HepG2 (cell line): ENCODE measurements around the gene LAP3. TPM values are rescaled to one million over a fixed set of nuclear protein-coding genes. Genes with fewer than 3 reads are reported as not detected.

Source experiments
- CERS6 ChIP-seq: sonication (generic); formaldehyde crosslinking; IDR thresholded peaks from 2 replicates; pipeline ENCODE4 v1.5.0; 2020; ENCODE audit warnings: missing genetic modification reagents
- CREM ChIP-seq, 2 experiments: sonication (generic) in 1 of 2; formaldehyde crosslinking in 1 of 2; IDR thresholded peaks; 2 replicates each; pipeline versions ENCODE4 v1.4.0 to v1.6.1; 2016 to 2020; ENCODE audit warnings: antibody characterized with exemption in 1 of 2, mild to moderate bottlenecking in 1 of 2, missing genetic modification reagents in 1 of 2
- DMAP1 ChIP-seq: IDR thresholded peaks from 2 replicates; pipeline ENCODE4 v1.6.1; 2016
- DPF2 ChIP-seq: sonication (generic); formaldehyde crosslinking; IDR thresholded peaks from 2 replicates; pipeline ENCODE4 v1.4.0; 2020; ENCODE audit warnings: mild to moderate bottlenecking, low read depth, missing genetic modification reagents, borderline replicate concordance
- ELF1 ChIP-seq: sonication (generic); formaldehyde crosslinking; IDR thresholded peaks from 2 replicates; pipeline ENCODE4 v1.4.0; 2020; ENCODE audit warnings: missing genetic modification reagents
- FOXA1 ChIP-seq, 2 experiments: fragments of 450-650 bp in 1 of 2; sonication (generic) in 1 of 2; formaldehyde crosslinking in 1 of 2; IDR thresholded peaks; 2 replicates each; pipeline versions ENCODE4 v1.4.0 to v1.6.1; 2016 to 2020; ENCODE audit warnings: missing genetic modification reagents in 1 of 2
- FOXK1 ChIP-seq: sonication (generic); formaldehyde crosslinking; IDR thresholded peaks from 2 replicates; pipeline ENCODE4 v1.4.0; 2020; ENCODE audit warnings: low read depth, missing genetic modification reagents, borderline replicate concordance
- IRF9 ChIP-seq: sonication (generic); formaldehyde crosslinking; IDR thresholded peaks from 2 replicates; pipeline ENCODE4 v1.8.0; 2022; ENCODE audit warnings: missing genetic modification reagents, mild to moderate bottlenecking, borderline replicate concordance
- JARID2 ChIP-seq: sonication (generic); formaldehyde crosslinking; IDR thresholded peaks from 2 replicates; pipeline ENCODE4 v1.8.1; 2023; ENCODE audit warnings: missing genetic modification reagents, inconsistent platforms; ENCODE audit not compliant: insufficient replicate concordance
- KMT2B ChIP-seq: IDR thresholded peaks from 2 replicates; pipeline ENCODE4 v1.6.1; 2016; ENCODE audit warnings: missing genetic modification reagents, missing compliant biosample characterization
- NCOA5 ChIP-seq: sonication (generic); formaldehyde crosslinking; IDR thresholded peaks from 2 replicates; pipeline ENCODE4 v1.4.0; 2020; ENCODE audit warnings: missing genetic modification reagents
- NR1H2 ChIP-seq: sonication (generic); formaldehyde crosslinking; IDR thresholded peaks from 2 replicates; pipeline ENCODE4 v1.8.1; 2022; ENCODE audit warnings: low read depth, missing genetic modification reagents, borderline replicate concordance
- RBM22 ChIP-seq: fragments of 200-400 bp; formaldehyde crosslinking; optimal IDR thresholded peaks from 2 replicates; pipeline ENCODE3; 2017; ENCODE audit warnings: mild to moderate bottlenecking, low read length, moderate library complexity
- REST ChIP-seq, 2 experiments: IDR thresholded peaks; 2 replicates each; pipeline ENCODE4 v1.6.1; 2011 to 2012; ENCODE audit warnings: low read length in 2 of 2, borderline replicate concordance in 1 of 2, low read depth in 1 of 2, mild to moderate bottlenecking in 1 of 2, moderate library complexity in 1 of 2
- RFX5 ChIP-seq: IDR thresholded peaks from 2 replicates; pipeline ENCODE4 v1.6.1; 2011; ENCODE audit warnings: low read depth, low read length, improper control_type of control experiment
- TCF7L2 ChIP-seq: IDR thresholded peaks from 2 replicates; pipeline ENCODE4 v1.6.1; 2011; ENCODE audit warnings: mild to moderate bottlenecking, low read depth, low read length, moderate library complexity
- ZBTB33 ChIP-seq: sonication (generic); formaldehyde crosslinking; IDR thresholded peaks from 2 replicates; pipeline ENCODE4 v1.4.0; 2020; ENCODE audit warnings: missing genetic modification reagents
- ZFP90 ChIP-seq: sonication (generic); formaldehyde crosslinking; IDR thresholded peaks from 2 replicates; pipeline ENCODE4 v1.8.0; 2022; ENCODE audit warnings: missing genetic modification reagents, mild to moderate bottlenecking, inconsistent platforms, borderline replicate concordance
- ZNF788 ChIP-seq: sonication (generic); formaldehyde crosslinking; IDR thresholded peaks from 2 replicates; pipeline ENCODE4 v1.5.0; 2020; ENCODE audit warnings: mild to moderate bottlenecking, missing genetic modification reagents, borderline replicate concordance
- polyA plus RNA-seq, 8 experiments: library from polyadenylated mRNA; depleted of rRNA in 3 of 8; stranded (reverse) in 7 of 8; unstranded in 1 of 8; fragments of >200 nt; fragmentation: Illumina TruSeq in 4 of 8; extraction: Trizol in 4 of 8; gene quantifications; 2 replicates each; pipeline versions ENCODE4 v1.2.1 to v1.2.3, GENCODE V29; 2011 to 2016; ENCODE audit warnings: low read depth in 4 of 8, missing spikeins in 1 of 8, mixed read lengths in 1 of 8; ENCODE audit not compliant: insufficient read depth in 1 of 8
- total RNA-seq, 5 experiments: library from RNA; depleted of rRNA; stranded (reverse); fragments of >200 nt; fragmentation: Illumina TruSeq; extraction: Trizol; gene quantifications; 2 replicates each; pipeline ENCODE4 v1.2.3, GENCODE V29; 2016; ENCODE audit warnings: low read depth in 1 of 5
- TF ChIP-seq, protein P1 (sequence below): fragments of 450-650 bp; IDR thresholded peaks from 2 replicates; pipeline ENCODE4 v1.6.1; 2017
- TF ChIP-seq, protein P2 (sequence below): sonication (generic); formaldehyde crosslinking; IDR thresholded peaks from 2 replicates; pipeline ENCODE4 v1.5.0; 2020; ENCODE audit warnings: missing genetic modification reagents, mild to moderate bottlenecking, borderline replicate concordance

Gene LAP3
- total and polyA plus RNA-seq, 2 of the 13 experiments (the other 11 are each of a cell fraction or from before 2014, with no cell fraction given), result 106 to 125 TPM

- TF ChIP-seq, protein P1, sequence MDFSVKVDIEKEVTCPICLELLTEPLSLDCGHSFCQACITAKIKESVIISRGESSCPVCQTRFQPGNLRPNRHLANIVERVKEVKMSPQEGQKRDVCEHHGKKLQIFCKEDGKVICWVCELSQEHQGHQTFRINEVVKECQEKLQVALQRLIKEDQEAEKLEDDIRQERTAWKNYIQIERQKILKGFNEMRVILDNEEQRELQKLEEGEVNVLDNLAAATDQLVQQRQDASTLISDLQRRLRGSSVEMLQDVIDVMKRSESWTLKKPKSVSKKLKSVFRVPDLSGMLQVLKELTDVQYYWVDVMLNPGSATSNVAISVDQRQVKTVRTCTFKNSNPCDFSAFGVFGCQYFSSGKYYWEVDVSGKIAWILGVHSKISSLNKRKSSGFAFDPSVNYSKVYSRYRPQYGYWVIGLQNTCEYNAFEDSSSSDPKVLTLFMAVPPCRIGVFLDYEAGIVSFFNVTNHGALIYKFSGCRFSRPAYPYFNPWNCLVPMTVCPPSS, result no peak
- TF ChIP-seq KMT2B (CRISPR knock-in tag), result no peak
- TF ChIP-seq DMAP1 (CRISPR knock-in tag), result no peak
- TF ChIP-seq RBM22, result no peak
- no peak for TF ChIP-seq REST (IDR thresholded peaks at IDR 0.05; ENCODE audit: borderline replicate concordance in 1 of 2, low read depth in 1 of 2, low read length in 2 of 2)
- no peak for TF ChIP-seq NCOA5
- TF ChIP-seq JARID2 (CRISPR knock-in tag), result no peak
- TF ChIP-seq ELF1, result no peak
- TF ChIP-seq ZNF788 (CRISPR knock-in tag), result no peak
- no peak for TF ChIP-seq CREM (IDR thresholded peaks at IDR 0.05)
- no peak for TF ChIP-seq CREM (CRISPR knock-in tag; IDR thresholded peaks at IDR 0.05)
- TF ChIP-seq, protein P2, sequence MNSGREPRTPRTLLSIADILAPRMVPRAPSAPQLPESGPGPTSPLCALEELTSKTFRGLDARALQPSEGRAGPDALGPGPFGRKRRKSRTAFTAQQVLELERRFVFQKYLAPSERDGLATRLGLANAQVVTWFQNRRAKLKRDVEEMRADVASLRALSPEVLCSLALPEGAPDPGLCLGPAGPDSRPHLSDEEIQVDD (CRISPR knock-in tag), result no peak
- TF ChIP-seq FOXA1 (IDR thresholded peaks at IDR 0.05), result no peak
- TF ChIP-seq FOXA1 (CRISPR knock-in tag; IDR thresholded peaks at IDR 0.05), result peak; percentile 78
- TF ChIP-seq DPF2, result no peak
- TF ChIP-seq NR1H2, result no peak
- no peak for TF ChIP-seq CERS6 (CRISPR knock-in tag)
- peak; percentile 72 for TF ChIP-seq FOXK1
- no peak for TF ChIP-seq RFX5
- no peak for TF ChIP-seq IRF9 (CRISPR knock-in tag)
- no peak for TF ChIP-seq ZBTB33 (CRISPR knock-in tag)
- no peak for TF ChIP-seq ZFP90 (CRISPR knock-in tag)
- TF ChIP-seq TCF7L2, result no peak
These were observed 19.1 kb upstream of the LAP3 start (continued) for GRCh38 chr4:17557880-17558279.
